GOT3 (cell line): ENCODE measurements around the gene PIEZO2.

Experiments
- DNase-seq: peaks from one replicate; lab custom pipeline; 2025; ENCODE audit warnings: mixed read lengths; lab: John Stamatoyannopoulos, UW

The PIEZO2 gene

DNA sequence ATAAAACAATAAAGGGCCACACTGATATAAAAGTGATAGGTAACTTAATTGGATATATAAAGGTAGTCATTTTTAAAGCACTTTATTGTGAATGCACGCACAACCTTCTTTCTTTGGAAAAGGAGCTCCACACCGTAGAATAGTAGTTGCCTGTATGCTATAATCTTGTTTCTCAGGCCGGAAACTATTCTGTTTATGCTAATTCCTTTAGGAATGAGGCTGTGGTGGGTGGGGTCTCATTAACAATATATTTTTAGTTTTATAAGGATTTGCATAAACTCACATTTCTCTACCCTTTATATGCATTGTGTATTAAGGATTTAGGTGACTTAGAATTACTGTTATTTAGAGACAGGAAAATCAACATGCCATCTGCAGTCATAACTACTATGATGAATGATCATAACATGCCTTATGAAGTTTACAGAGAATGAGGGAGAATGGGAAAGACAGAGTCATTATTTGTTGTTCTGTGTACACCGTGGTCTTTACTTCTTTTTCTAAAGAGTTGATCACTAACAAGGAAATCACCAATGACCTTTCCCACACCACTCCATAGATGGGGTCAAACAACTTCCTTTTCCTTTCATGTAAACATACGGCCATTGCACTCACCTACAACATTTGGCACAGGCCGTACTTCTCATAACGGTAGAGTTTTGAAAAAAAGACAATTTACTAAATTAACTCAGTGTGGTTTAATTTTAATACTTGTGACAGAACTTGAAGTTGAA, 84.5 kb downstream of the PIEZO2 start:
- no peak for DNase-seq

DNA sequence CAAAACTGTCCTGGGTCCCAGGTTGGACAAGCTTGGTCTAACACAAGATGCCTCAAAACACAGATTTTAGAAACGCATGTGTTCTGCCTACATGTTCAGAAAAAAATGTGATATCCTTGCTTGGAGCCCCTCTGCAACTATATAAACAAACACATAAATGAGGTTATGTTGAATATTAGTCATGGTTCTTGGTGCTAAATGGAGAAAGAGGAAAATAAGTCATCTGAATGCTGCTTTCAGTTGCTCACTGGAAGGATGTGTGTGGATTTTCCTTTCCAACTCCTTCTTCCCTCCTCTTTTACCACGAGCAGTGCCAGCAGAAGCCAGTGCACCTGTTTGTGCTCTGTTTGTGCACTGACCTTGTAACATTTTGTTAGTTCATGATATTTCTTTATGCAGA, 85.3 kb downstream of the PIEZO2 start:
- no peak for DNase-seq

DNA sequence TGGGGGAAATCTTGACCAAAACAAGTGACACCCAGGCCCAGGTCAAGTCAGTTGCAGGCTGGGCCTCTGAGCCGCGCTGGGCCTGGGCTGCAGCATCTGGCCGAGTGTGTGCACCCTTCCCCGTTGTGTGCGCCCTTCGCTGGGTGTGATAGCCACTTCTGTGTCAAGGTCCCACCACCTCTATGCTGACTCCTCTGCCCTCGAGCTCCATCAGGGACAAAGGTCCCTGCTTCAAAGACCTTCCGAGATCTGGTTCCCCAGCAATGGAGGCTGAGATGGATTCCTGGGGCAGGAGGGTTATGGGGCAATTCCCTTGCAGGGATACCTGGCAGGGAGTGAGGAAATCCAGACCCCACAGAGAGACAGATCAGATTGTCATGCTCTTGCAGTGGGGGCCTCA, 93.6 kb downstream of the PIEZO2 start:
- DNase-seq = no peak

DNA sequence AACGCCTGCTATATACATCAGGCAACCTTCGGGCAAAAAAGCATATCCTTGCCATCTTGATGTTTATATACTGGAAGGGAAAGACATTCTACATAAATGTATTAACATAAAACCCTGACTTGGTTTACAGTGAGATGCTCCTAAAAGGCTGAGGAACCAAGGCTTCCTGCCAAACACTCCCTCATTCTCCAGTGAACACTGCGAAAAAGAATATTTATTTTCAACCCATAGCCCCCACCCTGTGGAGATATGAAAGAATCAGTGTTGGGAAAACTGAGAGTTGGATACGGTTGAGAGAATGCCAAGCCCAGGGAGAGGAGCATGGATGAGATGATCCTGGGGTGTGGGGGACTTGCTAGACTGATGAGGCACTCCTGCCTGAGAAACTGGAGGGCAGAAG, 94.9 kb downstream of the PIEZO2 start:
- no peak for DNase-seq

- DNase-seq = no peak
Observed at GRCh38 chr18:11053293-11053692, 96.1 kb downstream of the PIEZO2 start.

GRCh38 chr18:11052800-11053199, 96.6 kb downstream of the PIEZO2 start:
- no peak for DNase-seq

- DNase-seq = no peak
Observed at GRCh38 chr18:11051462-11051861, 97.9 kb downstream of the PIEZO2 start.

- no peak for DNase-seq
Observed at GRCh38 chr18:11050966-11051365, 98.4 kb downstream of the PIEZO2 start.

- DNase-seq = no peak
Observed at GRCh38 chr18:11047817-11048216, 101.6 kb downstream of the PIEZO2 start.

- no peak for DNase-seq
Observed at GRCh38 chr18:11047156-11047555, 102.2 kb downstream of the PIEZO2 start.

GRCh38 chr18:11046140-11046539, 103.2 kb downstream of the PIEZO2 start:
- DNase-seq = no peak

DNA sequence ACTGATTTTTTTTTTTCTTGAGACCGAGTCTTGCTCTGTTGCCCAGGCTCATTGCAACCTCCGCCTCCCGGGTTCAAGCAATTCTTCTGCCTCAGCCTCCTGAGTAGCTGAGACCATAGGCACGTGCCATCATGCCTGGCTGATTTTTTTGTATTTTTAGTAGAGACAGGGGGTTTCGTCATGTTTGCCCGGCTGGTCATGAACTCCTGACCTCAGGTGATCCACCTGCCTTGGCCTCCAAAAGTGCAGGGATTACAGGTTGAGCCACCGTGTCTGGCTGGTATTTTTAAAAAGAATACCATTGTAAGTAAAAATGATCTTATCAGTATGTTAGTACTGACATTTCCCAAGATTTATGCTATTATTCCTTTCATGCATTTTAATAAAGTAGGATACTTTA, 105.7 kb downstream of the PIEZO2 start:
- DNase-seq = no peak

GRCh38 chr18:11042247-11042646, 107.1 kb downstream of the PIEZO2 start:
- DNase-seq = no peak

DNA sequence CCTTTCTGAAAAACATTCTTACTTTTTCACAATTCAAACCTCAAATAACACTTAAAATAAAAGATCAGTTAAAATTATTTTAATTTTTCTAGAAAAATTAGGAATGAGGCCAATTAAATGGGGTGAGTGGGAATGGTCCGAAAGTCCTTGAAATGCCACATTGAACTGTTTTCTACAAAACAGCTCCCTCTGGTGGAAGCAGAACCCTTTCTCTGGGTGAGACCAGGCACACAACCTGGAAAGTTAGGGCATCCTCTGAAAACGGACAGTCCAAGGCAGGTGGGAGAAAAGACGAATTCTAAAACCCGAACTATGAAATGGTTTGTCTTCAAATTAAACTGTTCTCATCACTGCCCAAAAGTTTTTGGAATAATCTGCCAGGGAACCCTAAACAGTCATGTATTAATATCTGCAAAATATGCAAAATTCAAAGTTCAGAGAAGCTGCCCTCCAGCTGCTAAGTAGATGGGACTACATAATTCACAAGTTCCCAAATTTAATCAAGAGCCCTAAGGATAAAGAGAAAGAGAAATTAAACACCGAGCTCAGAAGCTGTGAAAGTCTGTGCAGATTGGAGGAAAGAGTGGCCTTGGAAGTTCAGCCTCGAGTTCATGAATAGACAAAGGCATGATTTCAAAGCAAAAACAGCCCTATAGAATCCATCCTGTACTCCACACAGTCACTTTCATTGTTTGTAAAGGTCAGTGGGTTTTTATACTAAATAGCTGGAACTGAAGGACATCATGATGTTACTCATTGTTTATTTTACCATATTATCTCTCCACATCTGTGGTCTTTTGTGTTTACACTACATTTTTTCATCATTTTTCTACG, 108.3 kb downstream of the PIEZO2 start:
- no peak for DNase-seq

DNA sequence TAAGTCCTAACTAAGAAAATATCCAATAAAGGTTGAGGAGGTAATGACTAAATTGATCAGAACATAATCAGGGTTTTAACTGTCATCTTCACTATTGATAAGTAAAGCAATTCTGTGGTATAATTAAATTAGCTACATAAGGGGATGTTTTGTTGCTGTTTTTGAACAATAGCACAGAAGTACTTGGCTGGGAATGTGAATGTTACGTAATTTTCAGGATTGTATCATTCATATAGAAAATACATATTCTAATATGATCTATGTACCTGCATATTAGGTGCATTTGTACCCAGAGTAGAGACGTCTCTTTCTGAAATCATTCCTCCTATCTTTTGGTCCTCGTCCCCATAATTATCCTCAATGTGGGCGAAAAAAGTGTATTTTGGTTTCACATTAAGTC, 109.0 kb downstream of the PIEZO2 start:
- DNase-seq = no peak

GRCh38 chr18:11037533-11038240, 111.7 kb downstream of the PIEZO2 start:
- DNase-seq = no peak

GRCh38 chr18:11035814-11036495, 113.4 kb downstream of the PIEZO2 start:
- no peak for DNase-seq

- no peak for DNase-seq
Observed at GRCh38 chr18:11035376-11035775, 114.0 kb downstream of the PIEZO2 start.

GRCh38 chr18:11034884-11035283, 114.5 kb downstream of the PIEZO2 start:
- no peak for DNase-seq

DNA sequence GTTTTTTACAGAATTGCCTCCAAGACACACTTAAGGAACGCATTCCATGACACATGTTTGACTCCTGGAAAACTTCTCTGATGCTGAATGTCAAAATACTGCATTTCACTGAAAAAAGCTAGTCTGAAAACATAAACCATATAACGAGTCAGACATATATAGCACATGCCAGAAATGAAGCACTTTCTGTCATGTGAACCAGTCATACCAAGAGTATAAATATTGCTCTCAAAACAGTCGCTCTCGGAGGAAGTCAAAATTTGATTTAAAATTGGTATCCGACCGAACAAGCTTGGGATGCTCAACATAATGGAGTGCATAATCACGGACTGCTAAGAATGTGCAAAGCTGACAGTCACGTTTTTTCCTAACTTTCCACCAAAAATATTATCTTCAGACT, 115.9 kb downstream of the PIEZO2 start:
- DNase-seq = no peak

GRCh38 chr18:11031966-11032365, 117.4 kb downstream of the PIEZO2 start:
- DNase-seq = no peak

DNA sequence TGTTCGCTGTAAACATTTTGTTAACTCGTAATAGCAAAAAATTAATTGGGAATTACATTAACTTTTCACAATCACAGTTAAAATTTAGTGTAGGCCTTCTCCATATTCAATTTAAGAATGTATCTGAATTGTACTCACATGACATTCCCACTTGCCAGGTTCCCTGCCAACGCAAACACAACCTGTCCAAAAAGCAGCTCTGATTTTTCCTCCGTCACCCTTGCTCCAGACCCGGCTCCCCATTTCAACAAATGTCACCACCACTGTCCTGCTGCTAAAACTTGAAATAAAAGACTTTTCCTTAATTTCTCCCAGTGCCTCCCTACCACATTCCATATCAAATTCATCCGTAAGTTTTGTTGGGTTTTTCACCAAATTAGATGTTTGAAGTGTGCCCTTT, 120.3 kb downstream of the PIEZO2 start:
- no peak for DNase-seq
